NCI-H82 treated with DMSO at 0.1 percent for 48 hours (cell line): Measurements from ENCODE around the gene PDCL3.

Experiments
- DNase-seq: peaks from one replicate; lab custom pipeline; 2025; ENCODE audit not compliant: unreplicated experiment; lab: John Stamatoyannopoulos, UW

Gene PDCL3

DNA sequence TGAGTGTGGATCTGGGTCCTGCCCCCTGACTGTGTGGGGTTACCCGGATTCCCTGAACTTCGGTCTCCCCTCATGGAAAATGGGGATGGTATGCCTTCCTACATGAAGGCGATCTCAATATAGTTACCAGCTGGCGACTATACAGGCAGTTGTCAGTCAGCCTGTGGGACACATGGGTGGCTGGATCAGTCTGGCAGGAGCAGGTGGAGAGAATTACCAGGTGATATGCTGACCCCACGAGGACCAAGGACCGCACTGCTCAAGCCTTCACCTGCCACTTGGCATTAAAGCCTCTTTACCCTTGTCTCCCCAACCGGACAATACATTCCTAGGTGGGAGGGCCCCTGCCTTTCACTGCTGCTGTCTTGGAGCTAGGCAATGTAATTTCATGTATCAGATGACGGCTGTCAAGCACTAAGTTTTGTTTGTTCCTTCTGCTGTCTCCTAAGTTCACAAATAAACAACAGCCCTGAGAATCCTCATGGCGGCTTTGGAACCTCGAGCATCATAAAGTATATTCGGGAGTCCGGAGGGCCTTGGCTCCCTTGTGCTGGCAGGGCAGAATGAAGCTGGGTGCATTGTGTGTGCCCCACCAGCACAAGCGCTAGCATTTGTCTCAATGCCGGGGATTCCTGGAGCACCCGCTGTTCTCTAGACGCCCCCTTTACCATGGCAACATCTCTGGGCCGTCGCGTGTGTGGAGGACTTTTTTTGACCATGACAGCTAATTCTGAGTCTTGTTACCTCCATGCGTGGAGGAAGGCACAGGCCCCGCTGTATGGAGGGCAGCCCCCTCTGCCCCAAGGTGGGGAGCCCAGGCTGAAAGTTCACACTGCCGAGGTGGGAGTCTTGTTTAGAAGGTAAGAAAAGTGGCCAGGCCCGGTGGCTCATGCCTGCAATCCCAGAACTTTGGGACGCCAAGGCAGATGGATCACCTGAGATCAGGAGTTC, 48.6 kb downstream of the PDCL3 start:
- no peak for DNase-seq

- no peak for DNase-seq
These were observed 49.7 kb downstream of the PDCL3 start for GRCh38 chr2:100612388-100613000.

GRCh38 chr2:100613719-100614118, 50.9 kb downstream of the PDCL3 start:
- DNase-seq, result no peak

GRCh38 chr2:100614455-100615000, 51.7 kb downstream of the PDCL3 start:
- DNase-seq, result no peak

DNA sequence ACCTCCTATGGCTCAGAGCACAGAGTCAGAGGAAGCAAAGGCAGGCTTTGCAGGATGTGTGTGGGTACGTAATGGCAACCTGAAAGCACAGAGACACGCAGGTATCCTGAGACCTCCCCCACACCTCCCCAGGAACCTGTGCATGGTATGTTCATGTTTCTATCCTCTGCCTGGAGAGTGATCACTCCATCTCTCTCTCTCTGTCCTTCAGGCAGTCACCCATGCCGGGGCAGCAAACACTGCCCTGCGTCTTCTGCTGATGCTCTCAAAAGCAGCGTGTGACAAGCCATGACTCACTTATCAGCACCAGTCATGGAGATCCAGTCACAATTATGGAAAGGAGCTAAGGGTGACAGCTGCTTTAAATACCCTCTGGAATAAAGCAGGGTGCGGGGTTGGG, 52.7 kb downstream of the PDCL3 start:
- DNase-seq, result no peak

DNA sequence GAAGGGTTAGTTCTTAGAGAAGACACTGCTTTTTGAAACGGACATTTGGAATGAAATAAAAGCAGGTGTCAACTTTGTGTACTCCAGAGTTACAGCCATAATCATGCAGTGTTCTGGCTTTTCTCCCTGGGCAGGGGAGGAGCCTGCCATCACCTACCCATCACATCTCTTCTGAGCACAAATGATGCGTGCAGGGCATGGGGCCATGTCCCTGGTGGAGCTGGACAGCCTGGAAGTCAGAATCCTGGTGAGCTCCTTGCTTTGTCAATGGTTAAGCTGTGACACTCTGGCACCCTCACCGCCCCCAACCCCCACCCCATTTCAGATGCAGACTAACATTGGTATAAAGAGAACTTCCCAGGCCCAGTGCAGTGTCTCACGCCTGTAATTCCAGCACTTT, 53.1 kb downstream of the PDCL3 start:
- no peak for DNase-seq

- DNase-seq, result no peak
These were observed 54.1 kb downstream of the PDCL3 start for GRCh38 chr2:100616841-100617390.

DNA sequence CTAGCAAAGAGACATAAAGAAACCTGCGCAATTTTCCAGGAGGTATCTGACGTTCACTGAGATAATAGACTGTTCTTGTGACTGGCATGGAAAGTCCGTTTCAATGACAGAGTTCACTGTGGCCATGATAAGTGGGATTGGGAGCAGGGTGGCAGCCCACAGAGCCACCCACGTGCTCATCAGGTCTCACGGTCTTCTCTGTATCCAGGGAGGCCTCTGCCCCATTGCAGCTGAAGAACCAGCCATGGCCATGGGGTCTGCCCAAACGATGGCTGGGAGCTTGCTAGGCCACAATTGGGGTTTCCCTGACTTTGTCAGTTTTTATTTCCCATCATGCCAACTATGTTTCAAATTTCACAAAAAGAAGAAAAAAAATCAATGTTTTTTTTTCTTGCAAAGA, 57.2 kb downstream of the PDCL3 start:
- DNase-seq, result no peak

DNA sequence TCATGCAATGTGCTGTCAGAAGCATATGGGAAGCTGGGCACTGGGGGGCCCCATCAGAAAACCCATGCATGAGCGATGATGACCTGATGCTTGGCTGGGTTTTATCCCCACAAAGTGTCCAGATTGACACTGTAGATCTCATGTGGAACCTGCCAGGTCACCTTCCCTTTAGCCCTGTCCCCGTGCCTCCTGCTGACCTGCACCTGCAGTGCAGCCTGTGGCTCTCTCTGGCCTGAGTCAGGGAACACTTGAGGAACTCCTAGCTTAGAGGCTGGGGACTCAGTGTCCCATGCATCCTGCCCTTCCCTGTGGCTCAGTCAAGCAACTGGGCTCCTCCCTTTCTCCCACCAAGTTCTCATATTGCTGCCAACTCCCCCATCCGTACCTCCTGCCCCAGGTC, 57.7 kb downstream of the PDCL3 start:
- no peak for DNase-seq

DNA sequence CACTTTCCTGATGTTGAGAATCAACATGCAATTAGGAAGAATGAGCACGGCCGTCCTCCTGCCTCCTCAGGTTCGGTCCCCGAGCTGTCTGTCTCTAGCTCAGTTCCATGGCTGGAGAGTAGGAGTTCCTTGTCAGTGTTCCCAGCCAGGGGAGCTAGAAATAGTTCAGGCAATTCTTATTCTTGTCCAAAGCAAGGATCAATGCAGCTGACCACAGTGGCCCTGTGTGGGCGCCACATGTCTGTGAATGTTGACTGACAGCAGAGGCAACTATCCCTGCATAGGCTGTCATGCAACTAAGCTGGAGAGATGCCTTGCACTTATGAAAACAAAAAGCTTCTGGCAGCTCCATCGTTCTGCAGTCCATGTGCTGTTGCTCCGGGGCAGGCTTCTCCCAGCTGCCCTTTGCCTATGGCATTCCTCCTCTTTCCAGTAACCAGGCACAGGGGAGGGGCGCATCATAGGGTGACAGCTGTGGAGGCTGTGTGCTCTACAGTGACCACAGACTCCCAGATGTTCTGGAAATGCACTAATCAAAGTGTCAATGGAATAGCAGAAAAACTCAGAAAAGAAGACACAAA, 58.7 kb downstream of the PDCL3 start:
- no peak for DNase-seq

GRCh38 chr2:100623033-100623715, 60.4 kb downstream of the PDCL3 start:
- DNase-seq, result no peak

DNA sequence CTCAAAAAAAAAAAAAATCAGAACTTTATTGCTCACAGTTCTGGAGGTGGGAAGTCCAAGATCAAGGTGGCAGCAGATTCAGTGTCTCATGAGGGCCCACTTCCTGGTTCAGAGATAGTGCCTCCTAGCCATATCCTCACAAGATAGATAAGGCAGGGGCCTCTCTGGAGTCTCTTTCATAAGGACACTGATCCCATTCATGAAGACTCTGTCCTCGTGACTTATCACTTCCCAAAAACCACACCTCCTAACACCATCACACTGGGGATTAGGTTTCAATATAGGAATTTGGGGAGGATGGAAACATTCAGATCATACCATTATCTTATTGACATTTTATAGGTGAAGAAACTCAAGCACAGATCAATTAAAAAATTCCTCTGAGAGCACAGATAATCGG, 61.1 kb downstream of the PDCL3 start:
- DNase-seq, result no peak

GRCh38 chr2:100624536-100624935, 61.7 kb downstream of the PDCL3 start:
- DNase-seq, result no peak

DNA sequence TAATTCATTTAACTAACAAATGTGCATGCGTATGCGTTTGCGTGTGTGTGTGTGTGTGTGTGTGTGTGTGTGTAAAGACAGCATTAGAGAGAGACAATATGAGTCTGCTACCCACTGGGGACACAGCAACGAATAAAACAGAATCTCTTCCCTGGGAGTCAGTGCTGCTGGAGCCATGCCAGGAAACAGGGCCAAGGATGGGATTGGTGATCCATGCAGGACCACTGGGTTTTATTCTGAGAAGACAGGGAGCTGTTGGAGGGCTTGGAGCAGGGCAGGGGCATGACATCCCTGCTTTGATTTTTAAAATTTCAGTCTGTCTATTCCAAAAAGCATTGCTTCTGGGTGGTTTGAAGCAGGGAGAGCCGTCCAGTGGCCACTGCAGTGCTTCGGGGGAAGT, 62.9 kb downstream of the PDCL3 start:
- DNase-seq, result no peak
